SK-N-DZ (cell line): ENCODE measurements around the gene KRTAP4-9. TPM values are rescaled to one million over a fixed set of nuclear protein-coding genes. Genes with fewer than 3 reads are reported as not detected.
"Not testable (repeated sequence)": the region's sequence is repeated elsewhere in the genome, so short reads cannot be mapped to it uniquely, and the experiment has no call there.

Experiments used
- DNase-seq: peaks from one replicate; pipeline ENCODE4 v3.0.0-alpha.2; 2015; ENCODE audit warnings: low spot score
- polyA plus RNA-seq, 2 experiments: library from polyadenylated mRNA; depleted of rRNA; stranded (reverse); fragments of >200 nt; gene quantifications; 2 replicates each; pipeline ENCODE4 v1.2.3, GENCODE V29; 2014

The KRTAP4-9 gene
- not detected in 2 replicates for polyA plus RNA-seq (2014; cell fraction: cytosol; rRNA removed)
- not detected in 2 replicates for polyA plus RNA-seq (2014; cell fraction: nucleus; rRNA removed)

DNA sequence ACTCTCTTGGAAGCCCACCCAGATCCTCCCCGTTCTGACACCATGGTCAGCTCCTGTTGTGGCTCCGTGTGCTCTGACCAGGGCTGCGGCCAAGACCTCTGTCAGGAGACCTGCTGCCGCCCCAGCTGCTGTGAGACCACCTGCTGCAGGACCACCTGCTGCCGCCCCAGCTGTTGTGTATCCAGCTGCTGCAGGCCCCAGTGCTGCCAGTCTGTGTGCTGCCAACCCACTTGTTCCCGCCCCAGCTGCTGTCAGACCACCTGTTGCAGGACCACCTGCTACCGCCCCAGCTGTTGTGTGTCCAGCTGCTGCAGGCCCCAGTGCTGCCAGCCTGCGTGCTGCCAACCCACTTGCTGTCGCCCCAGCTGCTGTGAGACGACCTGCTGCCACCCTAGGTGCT is at the start of gene KRTAP4-9:
KRTAP4-9 (plus strand) TSS at position 43 of the 400 bp plus-strand sequence; CDS start at position 43, 0 bp downstream.
- not testable (repeated sequence) for DNase-seq

- DNase-seq, result no peak
Measured at GRCh38 chr17:41057547-41057946, 47.6 kb upstream of the KRTAP4-9 start.

GRCh38 chr17:41058741-41059140 is 46.4 kb upstream of the KRTAP4-9 start:
- DNase-seq, result no peak

DNA sequence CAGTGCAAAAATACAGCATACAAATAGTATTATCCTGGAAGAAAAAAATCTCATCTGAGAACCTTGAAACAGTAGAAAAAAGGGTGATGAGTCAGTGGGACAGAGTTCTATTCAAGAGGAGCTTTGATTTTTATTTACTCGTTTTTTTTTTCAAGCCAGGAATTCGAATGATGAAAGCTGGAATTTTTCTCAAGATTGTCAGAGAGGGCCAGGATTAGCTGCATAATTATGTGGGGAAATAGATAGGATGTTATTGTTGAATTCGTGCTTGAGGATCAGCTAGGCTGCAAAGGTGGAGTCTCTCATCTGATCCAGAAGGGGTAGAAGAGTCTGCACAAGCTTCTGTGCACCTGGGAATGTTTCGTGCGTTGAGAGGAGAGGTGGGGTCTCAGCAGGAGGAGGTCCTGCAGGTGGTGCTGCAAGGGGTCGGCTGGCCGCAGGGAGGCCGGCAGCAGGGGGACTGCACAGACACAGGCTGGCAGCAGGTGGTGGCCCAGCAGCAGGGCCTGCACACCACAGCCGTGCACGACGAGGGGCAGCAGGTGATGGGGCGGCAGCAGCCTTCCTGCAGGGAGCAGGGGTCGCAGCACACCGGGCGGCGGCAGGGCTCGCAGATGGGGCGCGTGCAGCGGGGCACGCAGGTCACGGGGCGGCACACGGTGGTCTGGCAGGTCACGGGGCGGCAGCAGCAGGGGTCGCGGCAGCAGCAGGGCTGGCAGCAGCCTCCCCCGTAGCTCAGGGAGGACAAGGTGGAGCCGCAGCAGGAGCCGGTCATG is 45.7 kb upstream of the KRTAP4-9 start:
- DNase-seq, result not testable (repeated sequence)

DNA sequence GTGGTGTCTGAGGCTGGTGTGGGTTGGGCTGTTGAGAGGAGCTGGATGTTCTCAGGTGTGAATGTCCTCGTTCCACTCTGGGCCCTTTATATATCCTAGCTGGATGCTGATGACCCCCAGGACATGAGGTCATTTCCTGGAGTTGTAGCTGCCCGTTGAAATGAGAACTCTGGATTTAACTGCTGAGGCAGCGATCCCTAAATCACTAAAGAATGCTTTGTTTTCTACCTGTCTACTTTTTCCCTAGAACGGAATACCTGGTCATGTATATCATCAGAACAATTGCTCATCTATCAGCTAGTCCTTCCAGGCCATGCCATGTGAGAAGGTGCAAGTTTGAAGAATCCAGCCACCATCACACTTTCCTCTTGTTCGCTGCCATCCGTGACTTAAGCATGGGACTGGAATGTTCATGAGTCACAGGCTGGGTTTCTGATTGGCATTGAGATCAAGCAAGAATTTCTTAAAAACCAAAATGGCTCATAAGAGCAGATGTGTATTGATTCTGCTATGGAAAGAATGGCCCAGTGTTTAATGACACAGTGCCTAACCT is 45.1 kb upstream of the KRTAP4-9 start, which contains the start of gene KRTAP2-3:
KRTAP2-3 (minus strand) TSS at position 63 of the 553 bp plus-strand sequence. CDS start 64 bp downstream, outside the sequence.
- no peak for DNase-seq

DNA sequence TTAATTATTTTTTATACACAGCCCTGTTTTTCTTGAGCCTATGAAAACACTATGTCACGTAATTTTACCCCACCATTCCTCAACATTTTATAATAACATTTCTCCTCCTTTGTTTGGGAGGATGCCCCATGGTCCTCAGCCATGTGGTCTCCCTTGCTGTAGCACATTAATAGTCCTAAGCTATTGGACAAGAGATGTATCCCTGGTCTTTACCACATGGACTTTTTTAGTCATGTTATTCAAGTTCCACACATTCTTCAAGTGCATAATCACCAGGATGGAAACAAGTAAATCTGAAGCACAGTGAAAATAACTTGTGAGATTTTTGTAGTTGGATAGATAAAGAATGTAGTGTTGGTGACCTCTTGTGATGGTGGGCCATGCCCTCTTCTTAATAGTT is 43.2 kb upstream of the KRTAP4-9 start:
- no peak for DNase-seq

- DNase-seq, result no peak
Measured at GRCh38 chr17:41063449-41063848, 41.7 kb upstream of the KRTAP4-9 start.

DNA sequence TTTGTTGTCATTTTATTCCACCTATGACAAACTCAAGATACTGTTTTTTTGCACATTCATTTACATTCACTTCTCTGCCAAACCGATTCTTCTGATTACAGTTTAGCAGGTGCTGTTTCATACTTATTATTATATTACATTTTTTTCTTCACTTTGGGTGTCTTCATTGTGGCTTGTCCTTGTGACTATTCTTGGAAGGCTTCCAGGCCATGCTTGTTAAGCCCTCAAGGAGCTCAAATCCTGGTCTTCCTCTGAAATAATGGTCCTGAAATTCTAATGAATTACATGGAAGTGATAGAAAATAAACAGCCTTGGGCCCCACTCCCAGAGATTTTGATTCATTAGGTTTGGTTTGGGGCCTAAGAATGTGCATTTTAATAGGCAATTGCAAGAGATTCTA is 40.9 kb upstream of the KRTAP4-9 start:
- DNase-seq, result no peak

- not testable (repeated sequence) for DNase-seq
Measured at GRCh38 chr17:41065016-41065689, 40.0 kb upstream of the KRTAP4-9 start.

DNA sequence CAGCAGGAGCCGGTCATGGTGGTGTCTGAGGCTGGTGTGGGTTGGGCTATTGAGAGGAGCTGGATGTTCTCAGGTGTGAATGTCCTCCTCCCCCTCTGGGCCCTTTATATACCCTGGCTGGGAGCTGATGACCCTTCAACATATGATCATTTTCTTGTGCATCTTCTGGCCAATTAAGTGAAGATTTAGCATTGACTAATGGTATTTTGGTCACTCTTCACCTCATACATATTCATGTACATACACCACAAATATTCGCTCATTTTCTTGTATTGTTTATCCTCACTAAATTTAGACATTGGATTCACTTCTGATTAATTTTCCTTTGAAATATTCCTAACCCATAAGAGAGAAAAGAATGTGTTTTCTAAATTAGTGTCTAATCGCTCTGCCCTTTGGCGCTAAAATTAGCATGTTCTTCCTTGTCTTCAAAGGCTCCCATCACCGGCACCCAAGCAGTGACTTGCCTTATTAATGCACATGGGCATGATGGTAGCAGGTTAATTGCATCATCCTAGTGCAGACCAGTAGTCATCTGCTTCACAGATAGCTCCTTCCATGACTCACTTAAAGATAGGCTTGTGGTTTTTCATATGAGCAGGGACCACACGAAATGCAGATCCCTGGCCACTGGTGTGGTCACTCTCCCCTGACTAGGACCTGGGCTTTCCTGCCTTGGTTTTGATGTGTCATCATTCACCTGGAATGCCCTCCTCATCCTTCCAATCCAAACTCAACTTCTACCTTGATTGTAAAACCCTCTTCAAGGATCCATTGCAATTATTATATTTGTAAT is 39.2 kb upstream of the KRTAP4-9 start, which contains the start of gene KRTAP2-4:
KRTAP2-4 (minus strand) TSS at position 51 of the 796 bp plus-strand sequence; CDS start at position 17, 34 bp downstream.
- no peak for DNase-seq

DNA sequence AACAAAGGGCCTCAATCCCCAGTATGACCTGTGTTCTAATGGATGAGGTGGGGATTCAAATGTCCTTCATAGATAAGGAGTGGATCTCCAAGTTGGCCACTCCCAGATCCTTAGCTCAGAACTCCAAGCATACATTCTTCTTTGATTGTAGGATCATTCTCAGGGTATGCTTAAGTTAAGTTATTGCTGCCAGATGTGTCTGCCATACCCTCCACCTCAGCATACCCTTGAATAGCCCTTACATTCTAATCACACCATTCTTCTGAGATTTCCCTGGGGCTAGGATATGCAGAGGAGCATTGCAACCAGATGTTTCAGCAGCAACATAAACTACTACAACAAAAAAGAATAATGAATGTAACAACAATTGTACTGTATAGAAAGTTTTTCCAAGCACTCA is 37.9 kb upstream of the KRTAP4-9 start:
- no peak for DNase-seq

DNA sequence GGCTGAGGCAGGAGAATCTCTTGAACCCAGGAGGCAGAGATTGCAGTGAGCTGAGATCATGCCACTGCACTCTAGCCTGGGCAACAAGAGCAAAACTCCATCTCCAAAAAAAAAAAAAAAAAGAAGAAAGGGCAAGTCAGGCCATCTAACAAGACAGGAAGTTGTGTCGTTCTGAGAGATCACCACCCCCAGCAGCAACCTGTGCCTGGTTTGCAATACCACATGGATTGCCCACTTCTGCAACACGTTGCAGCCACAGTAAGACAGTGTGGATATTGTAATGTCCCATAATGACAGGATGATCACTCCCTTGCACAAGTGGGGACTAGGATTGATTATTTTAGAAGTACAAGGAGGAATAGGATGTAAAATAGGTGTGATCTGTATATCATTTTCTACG is 36.2 kb upstream of the KRTAP4-9 start:
- no peak for DNase-seq

DNA sequence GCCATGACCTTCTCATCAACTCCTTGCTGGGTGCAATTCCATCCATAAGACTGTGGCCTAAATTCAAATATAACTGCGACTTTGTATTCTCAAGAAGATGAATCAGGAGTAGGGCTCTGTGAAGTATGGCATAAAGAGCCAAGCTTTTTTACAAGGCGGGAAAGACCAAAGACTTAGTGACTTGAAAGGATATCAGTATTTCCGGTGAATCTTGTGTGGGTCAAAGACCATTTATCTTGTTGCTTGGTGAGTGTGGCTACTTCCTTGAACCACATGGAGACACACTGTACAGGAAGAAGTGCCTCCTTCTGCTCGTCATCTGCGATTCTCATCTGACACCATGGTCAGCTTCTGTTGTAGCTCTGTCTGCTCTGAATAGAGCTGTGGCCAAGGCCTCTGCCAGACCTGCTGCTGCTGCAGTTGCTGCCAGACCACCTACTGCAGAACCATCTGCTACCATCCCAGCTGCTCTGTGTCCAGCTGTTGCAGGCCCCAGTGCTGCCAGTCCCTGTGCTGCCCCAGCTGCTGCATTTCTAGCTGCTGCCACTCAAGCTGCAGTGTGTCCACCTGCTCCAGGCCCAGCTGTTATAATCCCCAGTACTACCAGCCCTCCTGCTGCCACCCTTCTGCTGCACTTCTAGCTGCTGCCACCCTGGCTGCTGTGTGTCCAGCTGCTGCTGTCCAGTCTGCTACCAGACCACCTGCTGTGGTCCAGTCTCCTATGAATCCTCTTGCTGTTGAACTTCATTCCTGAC is 33.4 kb upstream of the KRTAP4-9 start:
- DNase-seq, result no peak

DNA sequence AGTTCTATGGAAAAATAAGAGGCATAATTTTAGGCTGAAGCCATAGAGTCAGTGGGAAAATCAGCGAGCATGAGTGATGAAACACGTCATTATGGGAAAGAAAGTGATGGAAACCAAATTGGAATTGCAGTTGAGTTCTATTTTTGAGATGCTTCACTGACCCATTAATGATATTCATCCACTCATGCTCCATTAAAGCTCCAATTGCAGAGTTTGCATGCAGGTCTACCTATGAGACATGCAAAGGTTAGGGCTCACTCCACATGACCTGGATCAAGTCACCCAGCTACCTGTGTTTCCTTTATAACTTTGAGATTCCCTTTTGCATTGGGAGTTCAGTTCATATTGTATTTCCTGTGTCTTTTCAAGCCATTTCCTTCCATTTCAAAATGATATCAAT is 31.5 kb upstream of the KRTAP4-9 start:
- no peak for DNase-seq

DNA sequence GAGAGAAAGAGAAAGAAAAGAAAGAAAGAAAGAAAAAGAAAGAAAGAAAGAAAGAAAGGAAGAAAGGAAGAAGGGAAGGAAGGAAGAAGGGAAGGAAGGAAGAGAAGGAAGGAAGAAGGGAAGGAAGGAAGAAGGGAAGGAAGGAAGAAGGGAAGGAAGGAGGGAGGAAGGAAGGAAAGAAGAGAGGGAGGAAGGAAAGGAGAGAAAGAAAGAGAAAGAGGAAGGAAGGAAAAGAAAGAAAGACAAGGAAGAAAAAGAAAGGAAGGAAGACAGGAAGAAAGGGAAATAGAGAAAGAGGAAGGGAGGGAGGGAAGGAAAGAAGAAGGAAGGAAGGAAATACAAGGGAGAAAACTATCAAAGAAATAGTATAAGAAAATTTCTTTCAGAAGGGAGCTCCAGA is 28.4 kb upstream of the KRTAP4-9 start:
- no peak for DNase-seq

DNA sequence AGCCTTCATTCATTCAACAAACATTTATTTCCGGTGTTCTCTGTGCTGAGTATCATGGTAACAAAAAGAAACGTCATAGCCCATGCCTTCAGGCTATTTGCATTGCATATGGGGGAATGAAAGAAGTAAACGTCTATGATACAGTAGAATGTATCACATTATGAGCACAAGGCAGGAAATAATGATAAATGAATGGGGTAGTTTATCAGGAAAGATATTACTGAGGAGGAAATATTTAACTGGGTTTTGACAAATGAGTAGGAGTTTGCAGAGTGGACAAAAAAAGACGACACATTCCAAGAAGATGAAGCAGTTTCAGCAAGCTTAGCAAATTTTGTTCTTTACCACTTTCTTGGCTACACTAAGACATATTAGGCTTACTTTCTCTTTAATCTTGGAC is 22.6 kb upstream of the KRTAP4-9 start:
- no peak for DNase-seq

DNA sequence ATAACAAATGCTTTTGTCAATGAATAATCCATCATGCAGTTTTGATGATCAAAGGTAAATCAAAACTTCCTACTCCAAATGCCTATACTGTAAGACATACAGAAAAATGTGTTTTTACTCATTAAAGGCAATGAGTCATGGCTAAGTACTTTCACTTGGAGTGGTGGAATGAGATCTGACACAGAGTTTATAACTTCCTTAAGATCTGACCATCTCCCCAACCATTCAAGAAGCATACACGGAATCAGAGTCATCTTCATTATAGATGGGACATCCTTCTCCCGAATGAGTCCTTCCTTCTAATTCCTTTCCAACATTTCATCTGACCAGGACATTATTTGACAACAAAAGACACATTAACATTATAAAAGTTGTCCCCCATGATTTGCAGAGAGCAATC is 21.8 kb upstream of the KRTAP4-9 start:
- not testable (repeated sequence) for DNase-seq

DNA sequence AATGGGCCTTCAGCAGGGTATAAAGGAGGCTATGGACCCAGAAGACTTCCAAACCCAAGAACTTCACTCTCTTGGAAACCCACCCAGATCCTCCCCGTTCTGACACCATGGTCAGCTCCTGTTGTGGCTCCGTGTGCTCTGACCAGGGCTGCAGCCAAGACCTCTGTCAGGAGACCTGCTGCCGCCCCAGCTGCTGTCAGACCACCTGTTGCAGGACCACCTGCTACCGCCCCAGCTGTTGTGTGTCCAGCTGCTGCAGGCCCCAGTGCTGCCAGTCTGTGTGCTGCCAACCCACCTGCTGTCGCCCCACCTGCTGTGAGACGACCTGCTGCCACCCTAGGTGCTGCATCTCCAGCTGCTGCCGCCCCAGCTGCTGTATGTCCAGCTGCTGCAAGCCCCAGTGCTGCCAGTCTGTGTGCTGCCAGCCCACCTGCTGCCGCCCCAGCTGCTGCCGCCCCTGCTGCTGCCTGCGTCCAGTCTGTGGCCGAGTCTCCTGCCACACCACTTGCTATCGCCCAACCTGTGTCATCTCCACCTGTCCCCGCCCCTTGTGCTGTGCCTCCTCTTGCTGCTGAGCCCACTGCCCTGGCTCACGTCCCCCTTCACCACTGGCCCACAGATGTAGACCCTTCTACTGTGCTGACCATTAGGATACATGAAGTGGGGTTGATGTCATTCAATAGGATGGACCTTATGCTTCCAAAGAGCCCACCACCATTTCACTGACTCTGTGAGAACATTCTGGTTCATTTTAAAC is 20.9 kb upstream of the KRTAP4-9 start, which contains the start of gene KRTAP4-7:
KRTAP4-7 (plus strand) TSS at position 51 of the 757 bp plus-strand sequence; CDS start at position 108, 57 bp downstream.
- DNase-seq, result not testable (repeated sequence)

DNA sequence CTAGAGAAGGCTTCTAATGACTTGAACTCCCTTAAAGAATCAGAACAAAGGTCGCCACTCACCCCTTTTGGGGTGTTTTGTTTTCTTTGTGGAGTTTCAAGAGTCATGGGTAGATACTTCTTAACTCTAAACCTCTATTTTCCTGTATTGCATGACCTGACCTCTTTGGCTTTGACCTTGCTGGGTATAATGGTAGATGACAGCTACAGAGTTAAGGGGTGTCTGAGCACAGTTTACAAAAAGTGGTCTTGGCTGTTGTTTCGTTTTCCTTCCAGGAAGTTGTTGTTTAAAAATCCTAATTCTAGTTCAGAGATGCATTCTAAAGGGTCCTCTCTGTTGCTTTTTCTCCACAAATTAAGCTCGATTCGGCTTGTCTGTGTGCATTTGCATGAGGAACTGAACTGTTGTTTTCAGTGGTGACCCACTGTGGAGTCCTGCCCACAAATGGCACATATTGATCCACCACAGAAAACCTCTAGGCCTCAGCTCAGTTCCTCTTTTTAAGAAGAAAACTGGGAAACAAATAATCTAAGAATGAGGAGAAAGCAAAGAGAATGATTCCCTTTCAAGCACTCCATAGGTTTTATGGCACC is 16.3 kb upstream of the KRTAP4-9 start:
- not testable (repeated sequence) for DNase-seq
